Measurements from ENCODE around the gene LCE1B.

LCE1B gene

DNA sequence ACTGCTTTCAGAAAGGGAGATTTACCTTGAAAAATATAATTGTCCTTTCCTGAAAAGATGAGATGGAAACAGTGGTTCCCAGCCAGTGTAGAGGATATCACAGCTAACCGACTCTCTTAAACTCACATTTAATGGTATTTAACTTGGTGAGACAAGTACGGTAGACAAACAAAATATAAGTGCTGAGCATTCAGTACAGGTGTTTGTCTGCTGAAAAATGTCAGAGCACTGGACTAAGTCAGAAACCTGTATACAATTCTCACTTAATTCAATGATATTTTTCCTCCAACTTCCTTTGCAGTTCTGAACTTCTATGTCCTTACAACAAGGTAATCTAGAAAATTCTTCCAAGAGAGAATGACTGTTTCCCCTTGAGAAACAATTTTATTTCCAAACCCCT, at the start of gene LCE1B:
LCE1B (plus strand) TSS at position 301 of the 400 bp plus-strand sequence. CDS start 476 bp downstream, outside the sequence.
- DNase-seq (ENCODE audit: low read depth, low spot score): no peak

DNA sequence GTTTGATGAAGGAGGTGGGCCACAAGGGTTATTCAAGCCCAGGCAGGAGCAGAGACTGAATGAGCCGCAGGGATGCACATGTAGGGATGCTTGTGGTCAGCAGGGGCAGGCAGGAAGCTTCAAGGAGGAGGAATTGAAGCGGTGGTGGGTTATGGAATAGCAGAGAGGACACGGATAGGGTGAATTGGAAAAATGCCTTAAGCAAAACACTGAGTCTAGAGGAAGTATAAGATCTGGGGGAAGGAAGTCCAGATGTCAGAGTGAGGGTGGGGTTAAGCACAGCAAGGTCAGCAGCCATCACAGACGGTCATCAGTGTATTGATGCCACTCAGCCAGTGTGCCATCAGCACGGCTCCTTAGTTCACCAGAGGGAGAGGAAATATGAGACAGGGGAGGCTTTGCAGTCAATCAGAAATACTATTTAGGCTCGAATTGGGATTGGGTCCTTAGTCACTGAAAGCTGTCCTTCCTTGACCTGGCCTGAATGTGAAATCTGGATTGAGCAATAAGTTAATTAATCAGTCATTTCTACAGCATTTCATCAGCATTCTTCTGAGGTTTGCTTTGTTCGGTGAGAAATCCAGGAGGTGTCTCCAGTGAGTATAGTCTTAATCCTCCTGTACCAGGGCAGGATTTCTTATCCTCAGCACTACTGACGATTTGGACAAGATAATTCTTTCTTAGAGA, 42.8 kb upstream of the LCE1B start:
- DNase-seq (ENCODE audit: low read depth, low spot score): no peak

DNA sequence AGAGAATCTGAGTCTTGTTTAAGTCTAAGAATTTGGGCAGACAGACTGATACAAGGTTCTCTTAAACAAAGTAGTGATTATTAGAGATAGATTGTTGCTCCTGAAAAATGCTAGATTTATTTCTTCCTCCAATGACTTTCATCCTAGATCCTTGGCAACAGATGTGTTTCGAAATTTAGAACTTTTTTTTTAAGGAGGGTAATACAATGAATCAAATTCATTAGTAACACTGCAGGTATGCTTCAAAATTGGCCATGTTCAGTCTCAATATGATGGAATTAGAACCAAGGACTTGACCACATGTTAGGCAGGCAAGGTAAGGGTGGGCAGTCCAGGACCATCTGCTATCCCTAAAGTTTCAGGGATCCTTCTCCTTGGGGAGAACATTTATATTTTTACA, 41.4 kb upstream of the LCE1B start:
- DNase-seq (ENCODE audit: low read depth, low spot score): no peak

DNA sequence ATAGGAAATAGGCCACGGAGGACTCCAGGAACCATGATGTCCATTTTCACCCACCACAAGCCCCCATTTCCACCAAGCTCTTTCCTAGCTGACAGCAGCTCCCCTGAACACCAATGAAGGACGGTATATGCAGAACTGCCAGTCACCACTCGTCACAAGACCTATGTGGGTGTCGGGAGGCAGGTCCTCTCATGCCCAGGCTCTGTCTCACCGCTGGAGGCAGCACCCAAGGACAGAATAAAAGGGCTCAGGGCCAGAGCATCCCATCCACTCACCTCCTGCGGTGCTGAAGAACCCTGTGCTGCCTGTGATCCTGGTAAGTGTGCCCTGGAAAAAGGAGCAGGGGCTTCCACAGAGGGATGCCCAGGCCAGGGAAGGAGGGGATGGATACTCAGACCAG, 36.9 kb upstream of the LCE1B start, which contains the start of gene LCE1F:
LCE1F (plus strand) TSS at position 266 of the 400 bp plus-strand sequence. CDS start 1,232 bp downstream, outside the sequence.
- no peak for DNase-seq (ENCODE audit: low read depth, low spot score)

GRCh38 chr1:152776361-152776760, 35.4 kb upstream of the LCE1B start:
- no peak for DNase-seq (ENCODE audit: low read depth, low spot score)

DNA sequence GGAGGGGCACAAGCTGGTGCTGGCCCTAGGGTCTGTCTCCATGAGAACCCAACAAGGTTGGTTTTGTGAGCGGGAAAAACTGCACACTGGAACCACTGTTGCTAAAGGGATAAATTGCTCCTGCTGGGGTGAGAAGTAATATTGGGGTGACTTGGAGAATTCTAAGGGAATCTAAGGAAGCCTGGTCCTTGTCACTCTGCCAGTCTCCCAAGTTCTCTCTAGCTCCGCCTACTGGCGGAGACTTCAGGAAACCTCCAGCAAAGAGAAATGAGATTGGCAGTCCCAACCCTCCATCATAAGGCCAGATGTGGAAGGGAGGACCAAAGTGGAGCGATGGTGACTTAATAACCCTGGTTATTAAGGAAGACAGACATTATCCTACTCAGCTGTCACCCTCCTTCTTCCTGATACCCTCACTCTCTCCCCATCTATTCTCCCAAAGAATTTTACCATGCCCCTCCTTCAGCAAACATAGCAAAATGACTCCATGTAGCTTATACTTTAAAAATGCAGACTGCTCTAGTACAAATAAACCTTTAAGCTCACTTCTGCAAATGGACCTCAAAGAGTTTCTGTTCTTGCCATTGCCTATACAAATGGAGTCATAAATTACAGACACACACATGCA, 34.1 kb upstream of the LCE1B start:
- DNase-seq (ENCODE audit: low read depth, low spot score): no peak

DNA sequence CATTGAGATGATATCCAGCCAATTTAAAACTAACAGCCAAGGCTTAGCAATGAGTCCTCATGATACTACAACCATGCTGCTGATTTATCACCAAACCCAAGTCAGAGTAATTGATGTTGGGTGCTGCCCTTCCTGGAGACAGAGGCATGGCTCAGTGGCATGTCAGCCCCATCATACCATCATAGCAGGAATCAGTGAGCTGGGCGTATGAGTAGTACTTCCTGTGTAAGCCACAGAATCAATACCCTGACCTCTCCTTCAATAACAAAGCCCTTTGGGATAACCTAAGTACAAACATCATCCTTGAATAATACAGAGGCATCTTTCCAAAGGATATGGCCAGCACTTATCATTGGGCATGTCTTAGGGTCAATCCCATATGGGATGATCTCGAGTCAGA, 28.7 kb upstream of the LCE1B start:
- DNase-seq (ENCODE audit: low read depth, low spot score): no peak

DNA sequence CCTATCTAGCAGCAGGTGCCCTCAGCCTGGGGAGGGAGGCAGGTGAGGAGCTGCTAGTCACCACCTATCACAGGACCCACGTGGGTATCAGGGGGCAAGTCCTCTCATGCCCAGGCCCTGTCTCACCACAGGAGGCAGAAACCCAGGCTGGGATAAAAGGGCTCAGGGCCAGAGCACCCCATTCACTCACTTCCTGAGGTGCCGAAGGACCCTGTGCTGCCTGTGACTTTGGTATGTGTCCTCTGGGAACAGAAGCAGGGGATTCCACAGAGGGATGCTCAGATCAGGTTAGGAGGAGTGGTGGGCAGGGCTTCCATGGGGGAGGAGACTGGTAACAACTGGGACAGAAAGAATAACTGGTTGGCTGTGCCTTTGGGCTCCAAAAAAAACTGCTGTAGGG, 25.7 kb upstream of the LCE1B start, which contains the start of gene LCE1E:
LCE1E (plus strand) TSS at position 181 of the 400 bp plus-strand sequence. CDS start 1,043 bp downstream, outside the sequence.
- no peak for DNase-seq (ENCODE audit: low read depth, low spot score)

DNA sequence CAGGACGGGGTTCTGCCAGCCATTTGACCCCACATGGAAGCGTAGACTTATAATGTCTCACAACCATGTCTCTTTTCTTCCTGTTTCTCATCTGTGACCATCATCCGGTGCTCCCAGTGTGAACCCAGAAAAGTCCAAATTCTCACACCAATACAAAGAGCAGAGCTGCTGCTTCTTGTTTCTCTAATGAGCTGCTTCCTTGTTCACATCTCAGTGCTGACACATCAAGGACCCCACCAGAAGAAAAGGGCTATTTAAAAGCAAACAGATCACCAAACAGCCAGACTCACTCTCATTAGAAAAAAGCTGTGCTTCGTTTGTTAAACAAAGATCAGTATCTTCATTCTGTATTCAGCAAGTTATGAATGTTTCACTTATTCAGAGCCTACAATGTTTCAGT, 16.1 kb upstream of the LCE1B start:
- DNase-seq (ENCODE audit: low read depth, low spot score): no peak

DNA sequence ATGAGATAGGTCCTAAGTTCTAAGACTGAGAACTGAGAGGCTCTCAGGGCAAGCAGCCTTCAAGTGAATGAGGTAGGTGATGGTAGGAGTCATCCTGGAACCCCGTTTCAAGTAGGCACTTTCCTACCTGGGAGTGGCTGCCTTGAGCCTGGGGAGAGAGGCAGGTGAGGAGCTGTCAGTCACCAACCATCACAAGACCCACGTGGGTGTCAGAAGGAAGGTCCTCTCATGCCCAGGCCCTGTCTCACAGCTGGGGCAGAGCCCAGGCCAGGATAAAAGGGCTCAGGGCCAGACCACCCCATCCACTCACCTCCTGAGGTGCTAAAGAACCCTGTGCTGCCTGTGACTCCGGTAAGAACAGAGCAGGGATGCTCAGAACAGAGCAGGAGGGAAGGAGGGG, 15.3 kb upstream of the LCE1B start, which contains the start of gene LCE1D:
LCE1D (plus strand) TSS at position 301 of the 400 bp plus-strand sequence. CDS start 1,074 bp downstream, outside the sequence.
- DNase-seq (ENCODE audit: low read depth, low spot score): no peak

GRCh38 chr1:152801333-152801732, 10.4 kb upstream of the LCE1B start:
- no peak for DNase-seq (ENCODE audit: low read depth, low spot score)

DNA sequence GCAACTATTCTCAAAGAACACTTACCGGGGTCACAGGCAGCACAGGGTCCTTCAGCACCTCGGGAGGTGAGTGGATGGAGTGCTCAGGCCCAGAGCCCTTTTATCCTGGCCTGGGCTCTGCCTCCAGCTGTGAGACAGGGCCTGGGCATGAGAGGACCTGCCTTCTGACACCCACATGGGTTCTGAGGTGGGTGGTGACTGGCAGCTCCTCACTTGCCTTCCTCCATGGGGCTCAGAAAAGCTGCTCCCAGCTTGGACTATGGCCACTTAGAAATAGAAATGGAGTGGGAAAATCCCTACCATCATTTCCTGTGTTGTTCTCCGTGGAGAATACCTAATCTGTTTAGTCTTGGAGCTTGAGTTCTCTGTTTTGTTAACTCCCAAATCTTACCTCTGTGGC, 5.2 kb upstream of the LCE1B start, which contains the start of gene LCE1C:
LCE1C (minus strand) TSS at position 76 of the 400 bp plus-strand sequence. CDS start 1,173 bp downstream, outside the sequence.
- DNase-seq (ENCODE audit: low read depth, low spot score): no peak

- no peak for DNase-seq (ENCODE audit: low read depth, low spot score)
Observed at GRCh38 chr1:152811050-152811449, 721 bp upstream of the LCE1B start.

DNA sequence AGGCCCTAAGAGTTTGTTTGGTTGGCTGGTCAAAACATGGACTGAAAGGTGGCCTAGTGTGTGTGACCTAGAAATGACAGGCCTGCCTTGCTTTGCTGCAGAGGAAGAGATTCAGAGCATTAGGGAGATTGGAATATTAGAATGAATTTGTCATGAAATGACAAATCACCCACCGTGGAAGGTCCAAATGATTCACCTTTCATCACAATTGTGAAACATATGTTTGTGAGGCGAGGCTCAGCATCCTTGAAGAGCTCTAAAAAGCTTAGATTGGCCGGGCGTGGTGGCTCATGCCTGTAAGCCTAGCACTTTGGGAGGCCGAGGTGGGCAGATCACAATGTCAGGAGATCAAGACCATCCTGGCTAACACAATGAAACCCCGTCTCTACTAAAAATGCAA, 5.5 kb downstream of the LCE1B start:
- DNase-seq (ENCODE audit: low read depth, low spot score): no peak

DNA sequence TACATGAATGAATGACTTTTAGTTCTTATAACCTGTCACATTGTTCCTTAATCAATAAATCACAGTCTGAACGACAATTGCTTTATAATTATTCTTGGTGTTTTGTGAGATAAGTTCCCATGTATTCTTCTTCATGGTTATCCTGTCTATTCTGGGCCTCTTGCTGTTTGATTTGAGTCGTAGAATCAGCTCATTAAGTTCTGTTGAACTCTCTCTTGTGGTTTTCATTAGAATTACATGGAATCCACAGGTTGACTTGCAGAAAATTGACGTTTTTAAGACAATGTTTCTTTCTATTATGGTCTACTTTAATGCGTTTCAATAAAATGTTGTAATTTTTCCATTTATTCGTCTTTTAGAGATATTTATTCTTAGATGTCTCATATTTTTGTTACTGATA, 11.5 kb downstream of the LCE1B start:
- DNase-seq (ENCODE audit: low read depth, low spot score): no peak

- no peak for DNase-seq (ENCODE audit: low read depth, low spot score)
Observed at GRCh38 chr1:152824964-152825363, 13.2 kb downstream of the LCE1B start.

GRCh38 chr1:152827173-152827572, 15.4 kb downstream of the LCE1B start, which contains the start of gene LCE1A:
LCE1A (plus strand) TSS chr1:152827473; CDS start chr1:152827473, 0 bp downstream.
- DNase-seq (ENCODE audit: low read depth, low spot score): no peak

DNA sequence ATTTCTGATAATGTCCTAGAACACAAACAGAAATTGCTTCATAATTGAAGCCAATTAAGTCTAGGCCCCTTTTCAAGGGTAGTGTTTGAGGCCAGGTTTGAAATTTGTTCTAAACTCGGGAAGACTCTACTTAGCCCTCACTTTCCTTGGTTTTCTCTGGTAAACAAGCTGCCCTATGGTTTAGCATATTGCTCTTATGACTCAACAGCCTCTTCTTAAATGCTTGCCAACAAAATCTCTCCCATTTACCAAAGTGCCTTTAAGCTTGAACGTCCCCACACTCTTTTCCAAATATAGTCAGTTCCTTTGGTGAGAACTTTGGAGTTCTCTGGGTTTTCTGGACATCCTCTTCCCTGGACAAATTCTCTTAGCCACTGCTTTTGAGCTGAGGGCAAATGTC, 25.1 kb downstream of the LCE1B start:
- DNase-seq (ENCODE audit: low read depth, low spot score): no peak

DNA sequence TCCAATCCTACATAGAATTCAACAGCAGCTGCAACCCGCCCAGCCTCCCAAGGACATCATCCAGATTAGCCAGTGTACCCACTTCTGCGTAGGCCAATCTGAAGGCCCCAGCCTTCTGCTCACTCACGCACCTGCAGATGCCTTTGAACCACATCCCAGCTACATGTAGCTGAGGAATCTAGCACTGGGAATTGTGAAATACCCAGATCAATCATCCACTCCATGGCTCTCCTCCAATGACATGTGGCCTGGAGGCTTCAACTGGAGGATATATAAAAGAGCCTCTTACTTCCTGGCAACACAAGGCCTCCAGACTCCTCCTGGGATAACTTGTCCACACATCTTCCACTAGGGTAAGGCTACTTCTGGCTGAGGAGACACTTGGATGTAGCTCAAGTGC, 30.8 kb downstream of the LCE1B start, which contains the start of gene LCE6A:
LCE6A (plus strand) TSS at position 301 of the 400 bp plus-strand sequence. CDS start 665 bp downstream, outside the sequence.
- DNase-seq (ENCODE audit: low read depth, low spot score): no peak

GRCh38 chr1:152855661-152856060, 43.9 kb downstream of the LCE1B start:
- DNase-seq (ENCODE audit: low read depth, low spot score): no peak

DNA sequence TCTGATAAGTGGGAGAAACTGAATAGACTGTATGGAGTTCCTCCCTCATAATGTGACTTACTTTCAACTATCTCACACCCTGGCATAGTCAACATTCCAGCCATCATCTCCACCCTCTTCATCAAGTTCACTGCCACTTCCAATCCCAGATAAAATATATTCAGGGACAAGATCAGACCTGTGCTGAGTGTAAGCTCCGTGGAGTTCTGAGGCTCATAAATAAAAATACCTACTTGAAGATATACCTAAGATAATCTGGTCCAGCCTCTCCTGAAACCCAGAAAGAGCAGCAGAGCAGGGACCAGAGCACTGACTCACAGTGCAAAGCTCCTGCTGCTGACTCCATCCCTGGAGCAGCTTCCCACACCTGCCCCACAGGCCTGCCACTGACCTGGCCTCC, 46.3 kb downstream of the LCE1B start:
- DNase-seq (ENCODE audit: low read depth, low spot score): no peak

GRCh38 chr1:152859696-152860095, 47.9 kb downstream of the LCE1B start, which contains the start of gene LCE7A:
LCE7A (plus strand) TSS chr1:152859996; CDS start chr1:152860698, 702 bp downstream.
- no peak for DNase-seq (ENCODE audit: low read depth, low spot score)
